Measurements from ENCODE around the gene PLAGL2. TPM values are rescaled to one million over a fixed set of nuclear protein-coding genes. Genes with fewer than 3 reads are reported as not detected.
A peak's percentile ranks its signal among the peaks of the same experiment; 100 is the strongest.

PLAGL2 gene
- total and polyA plus RNA-seq, 9 of the 15 experiments (the other 6 are each of a cell fraction or from before 2014, with no cell fraction given) = 3.1 to 24.3 (median 6.4) TPM

DNA sequence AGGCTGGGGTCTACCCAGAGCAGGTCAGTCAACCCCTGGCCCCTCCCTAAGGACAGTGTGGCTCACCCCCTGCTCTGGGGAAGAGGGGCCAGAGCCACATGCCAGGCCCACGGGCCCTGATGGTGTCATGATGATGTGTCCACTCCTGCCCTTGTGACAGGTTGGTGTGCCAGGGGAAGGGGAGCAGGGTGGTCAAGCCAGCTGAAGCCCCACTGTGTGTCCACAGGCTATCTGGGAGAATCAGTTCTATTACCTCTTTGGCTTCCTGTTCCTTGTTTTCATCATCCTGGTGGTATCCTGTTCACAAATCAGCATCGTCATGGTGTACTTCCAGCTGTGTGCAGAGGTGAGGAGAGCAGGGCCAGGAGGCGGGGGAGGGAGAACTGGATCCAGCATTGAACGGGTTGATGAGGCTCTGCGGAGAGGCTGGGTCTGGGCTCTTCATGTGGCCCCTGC is 47.7 kb downstream of the PLAGL2 start (continued):
- TF ChIP-seq, protein P1, sequence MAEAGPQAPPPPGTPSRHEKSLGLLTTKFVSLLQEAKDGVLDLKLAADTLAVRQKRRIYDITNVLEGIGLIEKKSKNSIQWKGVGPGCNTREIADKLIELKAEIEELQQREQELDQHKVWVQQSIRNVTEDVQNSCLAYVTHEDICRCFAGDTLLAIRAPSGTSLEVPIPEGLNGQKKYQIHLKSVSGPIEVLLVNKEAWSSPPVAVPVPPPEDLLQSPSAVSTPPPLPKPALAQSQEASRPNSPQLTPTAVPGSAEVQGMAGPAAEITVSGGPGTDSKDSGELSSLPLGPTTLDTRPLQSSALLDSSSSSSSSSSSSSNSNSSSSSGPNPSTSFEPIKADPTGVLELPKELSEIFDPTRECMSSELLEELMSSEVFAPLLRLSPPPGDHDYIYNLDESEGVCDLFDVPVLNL (CRISPR knock-in tag; IDR thresholded peaks at IDR 0.05; ENCODE audit: low read depth) = no peak
- TF ChIP-seq AFF1 (IDR thresholded peaks at IDR 0.05; ENCODE audit: low read depth in 1 of 2, partially characterized antibody in 2 of 2) (peak in 1 of 2 experiments; percentile 44), HSF4 (CRISPR knock-in tag; IDR thresholded peaks at IDR 0.05; ENCODE audit: borderline replicate concordance) (no peak), PREB (CRISPR knock-in tag; IDR thresholded peaks at IDR 0.05) (no peak), MYBL2 (IDR thresholded peaks at IDR 0.05; ENCODE audit: low read depth) (no peak), MYBL2 (CRISPR knock-in tag; IDR thresholded peaks at IDR 0.05; ENCODE audit: borderline replicate concordance) (no peak), TAF1 (IDR thresholded peaks at IDR 0.05; ENCODE audit: control insufficient read depth, extremely low read depth, insufficient read depth, low read length, severe bottlenecking) (no peak), SAFB (IDR thresholded peaks at IDR 0.05; ENCODE audit: borderline replicate concordance, low read depth, low read length) (no peak), CXXC5 (CRISPR knock-in tag; IDR thresholded peaks at IDR 0.05) (peak; percentile 57), SLC30A9 (CRISPR knock-in tag; IDR thresholded peaks at IDR 0.05) (no peak), BRD9 (IDR thresholded peaks at IDR 0.05; ENCODE audit: low read depth, partially characterized antibody) (no peak), ATF4 (CRISPR knock-in tag; IDR thresholded peaks at IDR 0.05) (no peak), ZFP91 (CRISPR knock-in tag; IDR thresholded peaks at IDR 0.05) (no peak)
- TF ChIP-seq, protein P2, sequence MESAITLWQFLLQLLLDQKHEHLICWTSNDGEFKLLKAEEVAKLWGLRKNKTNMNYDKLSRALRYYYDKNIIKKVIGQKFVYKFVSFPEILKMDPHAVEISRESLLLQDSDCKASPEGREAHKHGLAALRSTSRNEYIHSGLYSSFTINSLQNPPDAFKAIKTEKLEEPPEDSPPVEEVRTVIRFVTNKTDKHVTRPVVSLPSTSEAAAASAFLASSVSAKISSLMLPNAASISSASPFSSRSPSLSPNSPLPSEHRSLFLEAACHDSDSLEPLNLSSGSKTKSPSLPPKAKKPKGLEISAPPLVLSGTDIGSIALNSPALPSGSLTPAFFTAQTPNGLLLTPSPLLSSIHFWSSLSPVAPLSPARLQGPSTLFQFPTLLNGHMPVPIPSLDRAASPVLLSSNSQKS (CRISPR knock-in tag; IDR thresholded peaks at IDR 0.05) = no peak
